Gastroesophageal sphincter (tissue), 4 donors: ENCODE results near the gene SNIP1. TPM values are rescaled to one million over a fixed set of nuclear protein-coding genes. Genes with fewer than 3 reads are reported as not detected.

Source experiments
- ATAC-seq: fragments of 150-250 bp; one replicate; pipeline ENCODE4 v1.9.1; 2016; ENCODE audit warnings: mild to moderate bottlenecking, moderate library complexity
- H3K27ac ChIP-seq, 4 donors: fragments of 200-600 bp; sonication (generic) in 3 of 4; 1 replicate in 3 of 4; 2 replicates in 1 of 4; pipeline ENCODE4 v1.5.1; 2016 to 2019
- H3K27me3 ChIP-seq: fragments of 200-600 bp; sonication (generic); one replicate; pipeline ENCODE4 v1.5.1; 2019
- H3K36me3 ChIP-seq, 2 donors: fragments of 200-600 bp; sonication (generic); one replicate each; pipeline ENCODE4 v1.5.1; 2019; ENCODE audit warnings: control low read depth in 1 of 2
- H3K4me1 ChIP-seq, 3 donors: fragments of 200-600 bp; sonication (generic); 1 replicate in 2 of 3; 2 replicates in 1 of 3; pipeline ENCODE4 v1.5.1; 2016 to 2019; ENCODE audit warnings: control low read depth in 2 of 3
- H3K4me3 ChIP-seq, 2 donors: fragments of 200-600 bp; sonication (generic); one replicate each; pipeline ENCODE4 v1.5.1; 2019; ENCODE audit warnings: mild to moderate bottlenecking in 1 of 2, moderate library complexity in 1 of 2
- H3K9me3 ChIP-seq, 3 donors: fragments of 200-600 bp; sonication (generic); one replicate each; pipeline ENCODE4 v1.5.1; 2017 to 2019; ENCODE audit warnings: control low read depth in 2 of 3
- CTCF ChIP-seq, 4 experiments: fragments of 200-600 bp in 2 of 4; fragments of 450-650 bp in 2 of 4; sonication (generic) in 1 of 4; IDR thresholded peaks; one replicate each; pipeline ENCODE4 v1.5.1; 2017 to 2019; ENCODE audit warnings: antibody characterized with exemption in 4 of 4, mild to moderate bottlenecking in 2 of 4, moderate library complexity in 2 of 4
- EP300 ChIP-seq: sonication (generic); formaldehyde crosslinking; IDR thresholded peaks from one replicate; pipeline ENCODE4 v1.6.1; 2017; ENCODE audit warnings: antibody characterized with exemption, mild to moderate bottlenecking
- POLR2A ChIP-seq, 2 donors: fragments of 450-650 bp; IDR thresholded peaks; one replicate each; pipeline ENCODE4 v1.6.1; 2017; ENCODE audit warnings: antibody characterized with exemption in 2 of 2, mild to moderate bottlenecking in 2 of 2, moderate library complexity in 1 of 2
- POLR2AphosphoS5 ChIP-seq: sonication (generic); formaldehyde crosslinking; IDR thresholded peaks from one replicate; pipeline ENCODE4 v1.6.1; 2017; ENCODE audit warnings: antibody characterized with exemption
- WGBS, 2 donors: methylation state at CpG; one replicate each; pipeline ENCODE4 v1.1.5; 2018; ENCODE audit warnings: low coverage in 1 of 2; 5-methylcytosine and 5-hydroxymethylcytosine counted together
- total RNA-seq, 4 donors: library from RNA; depleted of rRNA; stranded (reverse); fragments of >200 nt; gene quantifications; one replicate each; pipeline ENCODE4 v1.1.0, GENCODE V29; 2016

Gene SNIP1
- total RNA-seq, 4 donors from 2014 or later, result 10.3 to 17.8 (median 14.1) TPM

DNA sequence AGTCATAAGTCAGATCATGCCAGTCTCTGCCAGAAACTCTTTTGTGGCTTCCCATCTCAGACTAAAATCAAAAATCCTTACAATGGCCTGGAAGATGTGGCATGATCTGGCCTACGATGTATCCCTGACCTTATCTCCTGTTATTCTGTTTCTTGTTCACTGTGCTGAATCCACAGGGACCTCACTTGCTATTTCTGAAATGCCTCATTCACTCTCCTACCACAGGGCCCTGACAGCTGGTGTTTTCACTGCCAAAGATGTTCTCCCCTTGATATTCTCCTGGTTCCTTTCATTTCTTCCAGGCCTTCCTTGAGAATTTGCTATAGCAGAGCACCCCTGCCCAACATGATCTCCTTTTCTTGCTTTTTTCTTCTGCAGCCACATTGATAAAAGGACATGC lies 4.3 kb upstream of the SNIP1 start:
- Histone ChIP-seq H3K9me3 (no peaks in the 10 kb centered on the region), H3K27ac (no peak overlapping the region), H3K4me3 (no peak overlapping the region), H3K4me1 (peaks cover 0 to 26% (median 11%) of the 10 kb centered on the region in 3 donors), H3K27me3 (no peaks in the 10 kb centered on the region), H3K36me3 (peaks cover 0 to 37% of the 10 kb centered on the region in 2 donors)
- no peak for ATAC-seq
- WGBS, 2 donors, result 82 to 86% methylated on average over 1 of the region's 1 CpG
- TF ChIP-seq CTCF (IDR thresholded peaks at IDR 0.05) (no peak), EP300 (no peak), POLR2A (IDR thresholded peaks at IDR 0.05) (no peak), POLR2AphosphoS5 (no peak)

DNA sequence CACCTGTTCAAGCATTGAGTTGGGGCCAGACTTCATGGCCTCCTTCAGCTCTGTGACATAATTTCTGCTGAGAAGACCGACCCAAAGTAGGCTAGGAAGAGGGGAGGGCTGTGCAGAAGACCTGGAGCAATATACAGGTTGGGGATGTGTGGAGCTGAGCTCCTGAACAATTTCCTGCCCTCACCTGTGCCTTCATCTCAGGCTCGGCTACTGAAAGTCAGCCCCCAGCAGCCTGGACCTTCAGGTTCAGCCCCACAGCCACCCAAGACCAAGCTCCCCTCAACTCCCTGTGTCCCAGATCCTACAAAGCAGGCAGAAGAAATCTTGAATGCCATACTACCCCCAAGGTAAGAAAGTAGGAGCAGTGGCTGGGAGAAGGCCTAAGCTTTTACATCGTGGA lies 3.3 kb upstream of the SNIP1 start:
- Histone ChIP-seq H3K27me3 (no peaks in the 10 kb centered on the region), H3K4me1 (peaks cover 0 to 37% (median 19%) of the 10 kb centered on the region in 3 donors), H3K27ac (peak overlapping the region in 3 of 4 donors; percentile 58 to 77 (median 65)), H3K9me3 (no peaks in the 10 kb centered on the region), H3K4me3 (peak overlapping the region in 1 of 2 donors; percentile 50), H3K36me3 (peaks cover 0 to 29% of the 10 kb centered on the region in 2 donors)
- 66 to 70% methylated on average over 2 of the region's 3 CpGs for WGBS, 2 donors
- ATAC-seq, result no peak
- TF ChIP-seq EP300 (no peak), POLR2A (IDR thresholded peaks at IDR 0.05) (no peak), CTCF (IDR thresholded peaks at IDR 0.05) (no peak), POLR2AphosphoS5 (no peak)

DNA sequence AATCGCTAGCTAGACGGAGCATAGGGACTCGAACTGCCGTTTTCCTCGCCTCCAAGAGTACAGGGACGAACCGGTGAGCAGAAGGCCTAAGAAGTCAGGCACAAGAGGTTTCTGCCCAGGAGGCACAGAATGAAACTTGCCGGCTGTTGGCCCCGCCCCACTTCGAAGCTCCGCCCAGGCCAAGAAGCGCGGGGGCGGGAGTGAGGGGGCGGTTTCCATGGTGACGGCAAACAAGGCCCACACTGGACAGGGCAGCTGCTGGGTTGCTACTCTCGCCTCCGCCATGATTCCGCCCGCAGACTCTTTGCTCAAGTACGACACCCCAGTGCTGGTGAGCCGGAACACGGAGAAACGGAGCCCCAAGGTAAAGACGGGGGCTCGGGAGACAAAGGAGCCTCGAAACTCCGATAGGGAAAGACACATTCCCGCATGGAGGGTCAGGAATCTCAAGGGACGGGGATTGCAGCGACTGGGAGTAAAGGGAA lies 2.7 kb upstream of the SNIP1 start, which contains the start of gene DNALI1:
Gene DNALI1 (plus strand): TSS at position 229 of the 485 bp plus-strand sequence. CDS start 55 bp downstream, at position 284.
- WGBS, 2 donors, result 0 to 8% methylated on average over 8 of the region's 31 CpGs
- peak; percentile 91 for ATAC-seq
- Histone ChIP-seq H3K27ac (peak within 1 kb of the TSS; percentile 1 to 77 (median 62)), H3K9me3 (no peaks in the 10 kb centered on the region), H3K4me1 (peaks cover 0 to 43% (median 19%) of the 10 kb centered on the region in 3 donors), H3K36me3 (peaks cover 0 to 29% of the 10 kb centered on the region in 2 donors), H3K4me3 (peak within 1 kb of the TSS; percentile 14 to 50), H3K27me3 (no peaks in the 10 kb centered on the region)
- TF ChIP-seq POLR2AphosphoS5, result peak; percentile 27
- TF ChIP-seq POLR2A (IDR thresholded peaks at IDR 0.05), result no peak

DNA sequence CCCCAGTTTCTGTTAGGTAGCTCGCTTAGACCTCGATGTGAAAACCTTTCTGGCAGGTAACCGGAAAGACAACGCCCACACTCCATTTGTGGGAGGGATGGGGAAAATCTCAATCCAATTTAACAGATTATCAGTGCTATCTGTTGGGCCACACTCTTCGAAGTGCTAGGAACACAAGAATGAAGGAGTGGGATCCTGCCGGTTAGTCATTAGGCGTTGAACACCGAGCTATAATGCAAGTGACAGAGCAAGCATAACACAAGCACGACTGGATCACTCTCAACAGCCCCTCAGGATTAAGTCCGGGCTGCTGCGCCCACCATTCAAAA lies 531 bp downstream of the SNIP1 start:
- ATAC-seq, result no peak
- H3K27me3 ChIP-seq, result no peaks in the 10 kb centered on the region
- H3K9me3 ChIP-seq, result no peaks in the 10 kb centered on the region
- no peak for TF ChIP-seq EP300
- TF ChIP-seq POLR2A (IDR thresholded peaks at IDR 0.05), result no peak
- TF ChIP-seq CTCF (IDR thresholded peaks at IDR 0.05), result no peak
- TF ChIP-seq POLR2AphosphoS5, result no peak
- H3K36me3 ChIP-seq, result peaks cover 0 to 41% of the 10 kb centered on the region in 2 donors
- H3K4me1 ChIP-seq, result peaks cover 0 to 63% (median 19%) of the 10 kb centered on the region in 3 donors
- peak overlapping the region; percentile 89 to 94 (median 92) for H3K27ac ChIP-seq
- 0 to 8% methylated on average over 7 to 11 of the region's 11 CpGs for WGBS, 2 donors
- peak overlapping the region; percentile 91 to 99 for H3K4me3 ChIP-seq

DNA sequence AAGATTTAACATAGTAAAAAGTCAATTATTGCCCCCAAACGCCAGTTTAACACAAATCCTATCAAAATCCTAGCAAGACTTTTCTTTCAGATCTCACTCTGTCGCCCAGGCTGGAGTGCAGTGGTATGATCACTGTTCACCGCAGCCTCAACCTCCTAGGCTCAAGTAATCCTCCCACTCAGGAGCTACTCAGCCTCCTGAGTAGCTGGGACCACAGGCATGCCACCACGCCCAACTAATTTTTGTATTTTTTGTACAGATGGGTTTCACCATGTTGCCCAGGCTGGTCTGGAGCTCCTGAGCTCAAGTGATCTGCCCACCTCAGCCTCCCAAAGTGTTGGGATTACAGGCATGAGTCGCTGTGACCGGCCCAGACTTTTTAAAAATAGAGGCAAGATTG lies 4.8 kb downstream of the SNIP1 start:
- no peaks in the 10 kb centered on the region for H3K9me3 ChIP-seq
- peaks cover 0 to 41% (median 8%) of the 10 kb centered on the region in 3 donors for H3K4me1 ChIP-seq
- TF ChIP-seq POLR2AphosphoS5 (no peak), CTCF (IDR thresholded peaks at IDR 0.05) (no peak), EP300 (no peak), POLR2A (IDR thresholded peaks at IDR 0.05) (no peak)
- H3K27me3 ChIP-seq, result no peaks in the 10 kb centered on the region
- H3K4me3 ChIP-seq, result no peak overlapping the region
- H3K36me3 ChIP-seq, result peaks cover 0 to 80% of the 10 kb centered on the region in 2 donors
- ATAC-seq, result no peak
- no peak overlapping the region for H3K27ac ChIP-seq
- WGBS, 2 donors, result 80 to 95% methylated on average over 1 to 6 of the region's 6 CpGs
